HepG2 (cell line): ENCODE data around the gene RFTN1. TPM values are rescaled to one million over a fixed set of nuclear protein-coding genes. Genes with fewer than 3 reads are reported as not detected.
A peak's percentile ranks its signal among the peaks of the same experiment; 100 is the strongest.

Source experiments
- ARID4A ChIP-seq: sonication (generic); formaldehyde crosslinking; IDR thresholded peaks from 2 replicates; pipeline ENCODE4 v1.5.0; 2020; ENCODE audit warnings: mild to moderate bottlenecking, missing genetic modification reagents, borderline replicate concordance
- FOXO4 ChIP-seq: sonication (generic); formaldehyde crosslinking; conservative IDR thresholded peaks from 2 replicates; pipeline ENCODE4 v1.8.1; 2023; ENCODE audit warnings: missing genetic modification reagents
- HDAC1 ChIP-seq: sonication (generic); formaldehyde crosslinking; IDR thresholded peaks from 2 replicates; pipeline ENCODE4 v1.5.1; 2020; ENCODE audit warnings: mild to moderate bottlenecking, missing genetic modification reagents
- HNF1A ChIP-seq, 2 experiments: sonication (generic) in 1 of 2; formaldehyde crosslinking in 1 of 2; IDR thresholded peaks; 2 replicates each; pipeline versions ENCODE4 v1.4.0 to v1.6.1; 2016 to 2020; ENCODE audit warnings: borderline replicate concordance in 1 of 2, low read depth in 1 of 2, mild to moderate bottlenecking in 1 of 2, missing genetic modification reagents in 1 of 2
- MYNN ChIP-seq: sonication (generic); formaldehyde crosslinking; IDR thresholded peaks from 2 replicates; pipeline ENCODE4 v1.4.0; 2020; ENCODE audit warnings: mild to moderate bottlenecking, low read depth, missing genetic modification reagents
- REST ChIP-seq, 2 experiments: IDR thresholded peaks; 2 replicates each; pipeline ENCODE4 v1.6.1; 2011 to 2012; ENCODE audit warnings: low read length in 2 of 2, borderline replicate concordance in 1 of 2, low read depth in 1 of 2, mild to moderate bottlenecking in 1 of 2, moderate library complexity in 1 of 2
- UBTF ChIP-seq: sonication (generic); formaldehyde crosslinking; IDR thresholded peaks from 2 replicates; pipeline ENCODE4 v1.4.0; 2020; ENCODE audit warnings: mild to moderate bottlenecking, missing genetic modification reagents
- ZNF564 ChIP-seq: sonication (generic); formaldehyde crosslinking; IDR thresholded peaks from 2 replicates; pipeline ENCODE4 v1.8.1; 2023; ENCODE audit warnings: mild to moderate bottlenecking, missing genetic modification reagents
- ZNF672 ChIP-seq: sonication (generic); formaldehyde crosslinking; IDR thresholded peaks from 2 replicates; pipeline ENCODE4 v1.8.1; 2022; ENCODE audit warnings: missing genetic modification reagents
- ZNF841 ChIP-seq: sonication (generic); formaldehyde crosslinking; IDR thresholded peaks from 2 replicates; pipeline ENCODE4 v1.8.1; 2023; ENCODE audit warnings: missing genetic modification reagents, borderline replicate concordance
- ZSCAN20 ChIP-seq: sonication (generic); formaldehyde crosslinking; IDR thresholded peaks from 2 replicates; pipeline ENCODE4 v1.4.0; 2020; ENCODE audit warnings: missing genetic modification reagents, mild to moderate bottlenecking, borderline replicate concordance
- polyA plus RNA-seq, 8 experiments: library from polyadenylated mRNA; depleted of rRNA in 3 of 8; stranded (reverse) in 7 of 8; unstranded in 1 of 8; fragments of >200 nt; fragmentation: Illumina TruSeq in 4 of 8; extraction: Trizol in 4 of 8; gene quantifications; 2 replicates each; pipeline versions ENCODE4 v1.2.1 to v1.2.3, GENCODE V29; 2011 to 2016; ENCODE audit warnings: low read depth in 4 of 8, missing spikeins in 1 of 8, mixed read lengths in 1 of 8; ENCODE audit not compliant: insufficient read depth in 1 of 8
- total RNA-seq, 5 experiments: library from RNA; depleted of rRNA; stranded (reverse); fragments of >200 nt; fragmentation: Illumina TruSeq; extraction: Trizol; gene quantifications; 2 replicates each; pipeline ENCODE4 v1.2.3, GENCODE V29; 2016; ENCODE audit warnings: low read depth in 1 of 5

The RFTN1 gene
- total and polyA plus RNA-seq, 2 of the 13 experiments (the other 11 are each of a cell fraction or from before 2014, with no cell fraction given), result not detected

GRCh38 chr3:16332904-16333426, 180.5 kb downstream of the RFTN1 start (continued):
- TF ChIP-seq UBTF (CRISPR knock-in tag) (no peak), REST (IDR thresholded peaks at IDR 0.05; ENCODE audit: borderline replicate concordance in 1 of 2, low read depth in 1 of 2, low read length in 2 of 2) (0 out of 4 replicates have a peak, but pooled peaks of 1 of the 2 experiments have one; percentile 18), HNF1A (IDR thresholded peaks at IDR 0.05; ENCODE audit: low read depth) (peak; percentile 82), HNF1A (CRISPR knock-in tag; IDR thresholded peaks at IDR 0.05; ENCODE audit: borderline replicate concordance) (peak; percentile 84; the same call in 1 of the 2 replicates), ZNF841 (CRISPR knock-in tag) (no peak), FOXO4 (CRISPR knock-in tag) (no peak), ZSCAN20 (CRISPR knock-in tag) (no peak), MYNN (CRISPR knock-in tag) (no peak), HDAC1 (peak; percentile 67), ZNF564 (CRISPR knock-in tag) (no peak), ZNF672 (CRISPR knock-in tag) (no peak), ARID4A (CRISPR knock-in tag) (no peak)
